ENCODE results near the gene VCAM1.

VCAM1 gene, protein sequence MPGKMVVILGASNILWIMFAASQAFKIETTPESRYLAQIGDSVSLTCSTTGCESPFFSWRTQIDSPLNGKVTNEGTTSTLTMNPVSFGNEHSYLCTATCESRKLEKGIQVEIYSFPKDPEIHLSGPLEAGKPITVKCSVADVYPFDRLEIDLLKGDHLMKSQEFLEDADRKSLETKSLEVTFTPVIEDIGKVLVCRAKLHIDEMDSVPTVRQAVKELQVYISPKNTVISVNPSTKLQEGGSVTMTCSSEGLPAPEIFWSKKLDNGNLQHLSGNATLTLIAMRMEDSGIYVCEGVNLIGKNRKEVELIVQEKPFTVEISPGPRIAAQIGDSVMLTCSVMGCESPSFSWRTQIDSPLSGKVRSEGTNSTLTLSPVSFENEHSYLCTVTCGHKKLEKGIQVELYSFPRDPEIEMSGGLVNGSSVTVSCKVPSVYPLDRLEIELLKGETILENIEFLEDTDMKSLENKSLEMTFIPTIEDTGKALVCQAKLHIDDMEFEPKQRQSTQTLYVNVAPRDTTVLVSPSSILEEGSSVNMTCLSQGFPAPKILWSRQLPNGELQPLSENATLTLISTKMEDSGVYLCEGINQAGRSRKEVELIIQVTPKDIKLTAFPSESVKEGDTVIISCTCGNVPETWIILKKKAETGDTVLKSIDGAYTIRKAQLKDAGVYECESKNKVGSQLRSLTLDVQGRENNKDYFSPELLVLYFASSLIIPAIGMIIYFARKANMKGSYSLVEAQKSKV

DNA sequence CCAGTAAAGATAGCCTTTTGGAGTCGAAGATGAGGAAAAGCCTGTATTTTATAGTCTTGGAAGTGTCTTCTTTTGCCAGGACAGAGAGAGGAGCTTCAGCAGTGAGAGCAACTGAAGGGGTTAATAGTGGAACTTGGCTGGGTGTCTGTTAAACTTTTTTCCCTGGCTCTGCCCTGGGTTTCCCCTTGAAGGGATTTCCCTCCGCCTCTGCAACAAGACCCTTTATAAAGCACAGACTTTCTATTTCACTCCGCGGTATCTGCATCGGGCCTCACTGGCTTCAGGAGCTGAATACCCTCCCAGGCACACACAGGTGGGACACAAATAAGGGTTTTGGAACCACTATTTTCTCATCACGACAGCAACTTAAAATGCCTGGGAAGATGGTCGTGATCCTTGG lies at the start of gene VCAM1:
Gene VCAM1, plus strand, starts transcription at position 253 of the 400 bp plus-strand sequence. Its CDS starts 119 bp downstream, at position 372.
- Histone ChIP-seq H3K36me3 (ENCODE audit: insufficient read depth) (no peaks in the 10 kb centered on the region), H3K4me1 (ENCODE audit: low read depth, poor library complexity, severe bottlenecking) (no peaks in the 10 kb centered on the region), H3K9ac (no peak within 1 kb of the TSS), H3K4me2 (no peak within 1 kb of the TSS), H3K4me3 (IDR thresholded peaks at IDR 0.05; ENCODE audit: insufficient read depth, low read depth, low read length) (no peak within 1 kb of the TSS), H3K79me2 (ENCODE audit: insufficient read depth, low read depth) (no peaks in the 10 kb centered on the region), H4K20me1 (ENCODE audit: insufficient read depth) (no peaks in the 10 kb centered on the region), H2AFZ (ENCODE audit: low read depth) (no peak within 1 kb of the TSS), H3K27ac (no peak within 1 kb of the TSS), H3K27me3 (ENCODE audit: insufficient read depth, low read depth) (no peaks in the 10 kb centered on the region)
- TF ChIP-seq, protein P1, sequence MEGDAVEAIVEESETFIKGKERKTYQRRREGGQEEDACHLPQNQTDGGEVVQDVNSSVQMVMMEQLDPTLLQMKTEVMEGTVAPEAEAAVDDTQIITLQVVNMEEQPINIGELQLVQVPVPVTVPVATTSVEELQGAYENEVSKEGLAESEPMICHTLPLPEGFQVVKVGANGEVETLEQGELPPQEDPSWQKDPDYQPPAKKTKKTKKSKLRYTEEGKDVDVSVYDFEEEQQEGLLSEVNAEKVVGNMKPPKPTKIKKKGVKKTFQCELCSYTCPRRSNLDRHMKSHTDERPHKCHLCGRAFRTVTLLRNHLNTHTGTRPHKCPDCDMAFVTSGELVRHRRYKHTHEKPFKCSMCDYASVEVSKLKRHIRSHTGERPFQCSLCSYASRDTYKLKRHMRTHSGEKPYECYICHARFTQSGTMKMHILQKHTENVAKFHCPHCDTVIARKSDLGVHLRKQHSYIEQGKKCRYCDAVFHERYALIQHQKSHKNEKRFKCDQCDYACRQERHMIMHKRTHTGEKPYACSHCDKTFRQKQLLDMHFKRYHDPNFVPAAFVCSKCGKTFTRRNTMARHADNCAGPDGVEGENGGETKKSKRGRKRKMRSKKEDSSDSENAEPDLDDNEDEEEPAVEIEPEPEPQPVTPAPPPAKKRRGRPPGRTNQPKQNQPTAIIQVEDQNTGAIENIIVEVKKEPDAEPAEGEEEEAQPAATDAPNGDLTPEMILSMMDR (conservative IDR thresholded peaks at IDR 0.05; ENCODE audit: low read depth, low read length) = no peak

DNA sequence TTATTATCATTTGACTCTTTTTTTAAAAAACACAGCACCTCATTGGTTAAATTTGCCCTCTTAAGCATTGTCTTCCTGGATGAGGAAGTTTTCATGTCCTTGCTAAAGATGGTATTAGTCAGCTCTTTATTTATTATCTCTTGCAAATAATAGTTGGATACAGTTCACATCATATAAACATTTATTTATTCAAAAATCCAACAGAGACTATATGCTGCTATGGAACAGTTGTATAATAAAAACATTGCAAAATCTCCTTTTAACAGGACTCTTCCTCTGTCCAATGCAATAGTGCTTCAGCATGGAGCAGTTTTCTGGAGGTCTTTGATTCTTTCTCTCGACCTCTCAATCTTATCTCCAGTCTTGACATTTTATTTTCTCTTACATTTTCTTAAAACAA lies 49.5 kb upstream of the VCAM1 start:
- no peaks in the 10 kb centered on the region for H3K36me3 ChIP-seq (ENCODE audit: insufficient read depth)
- H3K9ac ChIP-seq = no peak overlapping the region
- no peaks in the 10 kb centered on the region for H3K4me1 ChIP-seq (ENCODE audit: low read depth, poor library complexity, severe bottlenecking)
- no peaks in the 10 kb centered on the region for H3K27me3 ChIP-seq (ENCODE audit: insufficient read depth, low read depth)
- no peaks in the 10 kb centered on the region for H3K79me2 ChIP-seq (ENCODE audit: insufficient read depth, low read depth)
- H3K4me2 ChIP-seq = no peak overlapping the region
- H3K27ac ChIP-seq = no peak overlapping the region
- TF ChIP-seq, protein P1 (conservative IDR thresholded peaks at IDR 0.05; ENCODE audit: low read depth, low read length) = no peak
- H2AFZ ChIP-seq (ENCODE audit: low read depth) = no peak overlapping the region
- no peak overlapping the region for H3K4me3 ChIP-seq (IDR thresholded peaks at IDR 0.05; ENCODE audit: insufficient read depth, low read depth, low read length)
- no peaks in the 10 kb centered on the region for H4K20me1 ChIP-seq (ENCODE audit: insufficient read depth)

DNA sequence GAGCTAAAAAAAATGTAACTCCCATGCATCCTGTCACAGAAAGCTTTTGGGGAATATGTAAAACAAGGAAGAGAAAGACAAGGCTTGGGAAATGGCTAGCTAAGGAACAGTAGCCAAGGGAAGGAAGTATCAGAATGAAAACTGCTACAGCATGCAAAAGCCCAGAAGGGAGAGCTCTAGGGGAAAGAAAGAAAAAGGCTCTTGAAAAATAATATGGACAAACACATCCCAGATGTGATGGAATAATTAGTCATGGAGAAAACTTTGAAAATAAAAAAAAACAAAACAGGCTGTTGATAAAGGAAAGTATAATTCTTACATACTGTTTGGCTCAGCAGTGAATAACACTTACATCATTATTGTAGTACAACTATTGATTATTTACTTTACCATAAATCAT lies 47.9 kb upstream of the VCAM1 start:
- Histone ChIP-seq H3K4me2 (no peak overlapping the region), H3K27ac (no peak overlapping the region), H4K20me1 (ENCODE audit: insufficient read depth) (no peaks in the 10 kb centered on the region), H2AFZ (ENCODE audit: low read depth) (no peak overlapping the region), H3K36me3 (ENCODE audit: insufficient read depth) (no peaks in the 10 kb centered on the region), H3K4me1 (ENCODE audit: low read depth, poor library complexity, severe bottlenecking) (no peaks in the 10 kb centered on the region), H3K27me3 (ENCODE audit: insufficient read depth, low read depth) (no peaks in the 10 kb centered on the region), H3K9ac (no peak overlapping the region), H3K79me2 (ENCODE audit: insufficient read depth, low read depth) (no peaks in the 10 kb centered on the region), H3K4me3 (IDR thresholded peaks at IDR 0.05; ENCODE audit: insufficient read depth, low read depth, low read length) (no peak overlapping the region)
- TF ChIP-seq, protein P1 (conservative IDR thresholded peaks at IDR 0.05; ENCODE audit: low read depth, low read length) = no peak

DNA sequence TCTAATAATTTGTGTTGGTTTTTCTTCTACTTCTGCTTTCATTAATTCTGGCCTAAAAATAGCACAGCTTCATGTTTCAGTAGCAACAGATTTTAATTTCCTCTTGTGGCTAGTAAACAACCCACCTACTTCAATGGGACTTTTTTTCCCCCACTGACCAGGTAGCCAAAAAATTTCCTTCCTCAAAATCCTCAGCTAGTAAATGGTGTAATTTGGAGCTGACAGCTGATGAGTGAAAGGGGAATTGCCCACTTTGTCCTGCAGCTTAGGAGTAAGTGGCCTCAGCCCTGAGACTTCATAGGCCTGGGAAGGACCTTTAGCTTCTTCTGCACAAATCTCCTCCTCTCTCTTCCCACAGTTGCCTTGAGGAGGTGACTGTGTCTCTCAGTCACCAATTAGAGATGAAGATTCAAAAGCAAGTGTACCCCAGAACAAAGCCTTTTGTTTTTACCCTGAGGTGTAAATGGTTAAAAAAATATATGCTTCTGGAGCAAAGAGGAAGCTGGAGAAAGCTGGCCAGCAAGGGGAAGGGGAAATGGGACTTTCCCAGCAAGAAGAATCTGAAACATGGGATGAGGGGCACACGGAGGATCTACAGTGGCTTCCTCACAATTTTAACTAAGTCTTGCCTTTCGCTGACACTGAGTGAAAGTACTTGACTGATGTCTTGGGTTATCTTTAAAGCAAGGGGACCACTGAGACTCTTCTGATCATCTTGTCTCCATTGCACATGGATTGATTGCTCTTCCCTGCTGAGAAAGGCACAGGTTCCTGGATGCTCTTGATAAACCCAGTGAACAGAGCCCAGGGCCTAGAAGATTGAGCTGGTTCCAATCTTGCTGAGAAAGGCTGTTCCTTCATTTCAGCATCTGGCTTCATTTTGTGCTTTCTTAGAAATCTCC lies 35.8 kb upstream of the VCAM1 start:
- Histone ChIP-seq H3K79me2 (ENCODE audit: insufficient read depth, low read depth) (no peaks in the 10 kb centered on the region), H3K36me3 (ENCODE audit: insufficient read depth) (no peaks in the 10 kb centered on the region), H3K27me3 (ENCODE audit: insufficient read depth, low read depth) (no peaks in the 10 kb centered on the region), H3K4me1 (ENCODE audit: low read depth, poor library complexity, severe bottlenecking) (peaks cover 3% of the 10 kb centered on the region), H2AFZ (ENCODE audit: low read depth) (no peak overlapping the region), H3K4me2 (no peak overlapping the region), H3K4me3 (IDR thresholded peaks at IDR 0.05; ENCODE audit: insufficient read depth, low read depth, low read length) (no peak overlapping the region), H3K27ac (no peak overlapping the region), H3K9ac (no peak overlapping the region), H4K20me1 (ENCODE audit: insufficient read depth) (no peaks in the 10 kb centered on the region)
- TF ChIP-seq, protein P1 (conservative IDR thresholded peaks at IDR 0.05; ENCODE audit: low read depth, low read length) = no peak
